Inferior parietal cortex (tissue), 1 donor: Measurements from ENCODE around the gene TMPRSS2.
A peak's percentile ranks its signal among the peaks of the same experiment; 100 is the strongest.

Experiments used
- DNase-seq: peaks from one replicate; pipeline ENCODE4 v3.0.0-alpha.2; 2016; ENCODE audit errors: extremely low spot score

Gene TMPRSS2

DNA sequence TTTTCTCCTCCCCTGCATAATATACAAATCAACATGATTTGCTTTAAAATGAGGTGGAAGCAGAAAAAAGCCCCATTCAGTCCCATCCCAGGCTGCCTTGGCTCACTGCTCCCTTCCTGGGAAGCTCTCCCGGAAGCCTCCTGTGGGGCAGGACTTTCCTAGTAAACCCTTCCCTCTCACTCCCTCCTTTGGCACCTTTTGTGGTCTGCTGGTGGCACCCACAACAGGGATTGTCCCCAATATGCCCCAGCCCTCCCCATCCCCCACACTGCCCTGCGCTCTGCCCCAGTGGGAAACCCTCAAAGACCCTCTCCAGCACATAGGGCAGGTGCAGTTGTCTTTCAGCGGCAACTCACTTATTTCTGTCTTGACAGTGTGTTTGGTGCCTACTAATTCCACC lies 1.8 kb upstream of the TMPRSS2 start:
- DNase-seq, result no peak

DNA sequence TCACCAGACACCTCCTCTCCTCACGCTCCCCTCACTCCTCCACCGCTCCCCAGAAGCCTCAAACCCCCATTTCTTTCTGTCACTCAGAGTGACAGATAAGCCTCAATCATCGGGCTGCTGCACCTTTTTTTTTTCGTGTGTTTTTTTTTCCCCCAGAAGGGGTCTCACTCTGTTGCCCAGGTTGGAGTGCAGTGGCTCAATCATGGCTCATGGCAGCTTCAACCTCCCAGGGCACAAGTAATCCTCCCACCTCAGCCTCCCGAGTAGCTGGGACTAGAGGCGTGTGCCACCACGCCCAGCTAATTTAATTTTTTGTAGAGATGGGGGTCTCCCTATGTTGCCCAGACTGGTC lies 1.2 kb upstream of the TMPRSS2 start:
- no peak for DNase-seq

DNA sequence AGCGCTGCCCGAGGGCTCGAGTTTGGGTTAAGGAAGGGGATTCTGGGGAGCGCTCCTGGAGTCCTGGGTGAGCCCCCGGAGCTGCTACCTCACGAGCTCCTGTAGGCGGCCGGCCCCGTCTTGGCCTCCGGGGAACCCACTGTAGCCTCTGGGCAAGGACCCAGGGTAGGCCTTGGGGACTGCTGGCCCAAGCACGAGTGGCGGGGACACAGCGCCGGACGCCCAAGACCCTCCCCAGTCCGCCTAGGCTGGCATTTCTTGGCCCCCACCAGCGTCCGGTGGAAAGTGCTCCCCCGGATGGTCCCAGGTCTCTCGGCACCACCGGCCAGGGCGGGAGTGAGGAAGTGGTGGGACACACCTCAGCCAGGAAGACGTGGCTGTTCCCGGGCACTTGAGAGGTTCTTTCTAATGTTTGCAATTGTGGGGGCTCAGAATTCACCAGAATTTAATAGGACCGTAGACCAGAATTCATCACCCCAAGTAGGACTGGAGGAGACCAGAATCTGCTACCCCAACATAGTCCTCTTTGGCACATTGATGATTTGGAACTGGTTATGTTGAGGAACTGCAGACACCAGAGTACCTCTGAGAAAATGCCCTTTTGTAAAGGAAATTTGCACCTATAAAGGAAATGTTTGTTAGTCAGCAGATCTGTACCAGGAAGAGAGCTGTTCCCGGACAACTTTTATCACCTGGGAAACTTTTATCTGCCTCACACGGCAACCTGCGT lies 622 bp upstream of the TMPRSS2 start:
- DNase-seq, result no peak

DNA sequence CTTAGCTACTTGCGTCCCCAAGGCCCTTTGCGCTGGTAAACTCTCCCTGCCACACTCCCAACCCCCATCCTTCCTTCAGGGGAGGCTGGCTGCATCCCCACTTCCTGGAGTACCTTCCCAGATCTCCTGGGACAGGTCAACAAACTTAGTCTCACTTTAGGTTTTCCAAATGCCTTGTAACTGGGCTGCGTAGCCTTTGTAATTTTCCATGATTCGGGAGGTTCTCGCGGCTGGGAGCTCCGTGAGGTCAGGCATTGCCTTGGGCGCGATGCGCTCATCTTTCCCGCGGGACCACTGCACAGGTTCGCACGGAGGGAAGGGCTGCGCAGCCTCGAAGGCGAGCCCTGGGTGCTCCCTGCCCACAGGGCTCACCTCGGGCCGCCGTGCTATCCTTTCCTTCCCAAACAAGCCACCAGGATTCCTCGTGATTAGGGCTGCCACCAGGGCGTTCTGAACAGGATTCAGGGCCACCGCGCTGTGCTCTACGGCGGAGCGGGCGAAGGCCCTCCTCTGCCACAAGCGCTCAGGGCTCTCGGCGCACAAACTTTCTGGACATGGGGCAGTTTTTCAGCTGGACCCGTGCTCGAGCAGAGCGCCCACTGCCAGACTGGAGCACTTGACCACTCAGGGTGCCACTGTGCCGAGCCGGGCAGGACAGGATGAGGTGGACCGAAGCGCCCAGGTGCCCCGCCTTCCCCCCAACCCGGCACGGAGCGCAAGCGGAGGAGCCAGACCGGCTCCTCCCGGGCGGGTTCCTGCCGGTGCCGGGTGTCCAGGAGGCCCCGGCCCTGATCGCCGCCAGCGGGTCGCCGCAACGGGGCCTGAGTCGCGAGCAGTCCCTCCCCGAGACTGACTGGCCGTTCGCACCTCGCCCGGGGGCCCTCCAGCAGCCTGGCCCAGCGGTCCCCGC lies 1.1 kb downstream of the TMPRSS2 start:
- DNase-seq, result no peak

DNA sequence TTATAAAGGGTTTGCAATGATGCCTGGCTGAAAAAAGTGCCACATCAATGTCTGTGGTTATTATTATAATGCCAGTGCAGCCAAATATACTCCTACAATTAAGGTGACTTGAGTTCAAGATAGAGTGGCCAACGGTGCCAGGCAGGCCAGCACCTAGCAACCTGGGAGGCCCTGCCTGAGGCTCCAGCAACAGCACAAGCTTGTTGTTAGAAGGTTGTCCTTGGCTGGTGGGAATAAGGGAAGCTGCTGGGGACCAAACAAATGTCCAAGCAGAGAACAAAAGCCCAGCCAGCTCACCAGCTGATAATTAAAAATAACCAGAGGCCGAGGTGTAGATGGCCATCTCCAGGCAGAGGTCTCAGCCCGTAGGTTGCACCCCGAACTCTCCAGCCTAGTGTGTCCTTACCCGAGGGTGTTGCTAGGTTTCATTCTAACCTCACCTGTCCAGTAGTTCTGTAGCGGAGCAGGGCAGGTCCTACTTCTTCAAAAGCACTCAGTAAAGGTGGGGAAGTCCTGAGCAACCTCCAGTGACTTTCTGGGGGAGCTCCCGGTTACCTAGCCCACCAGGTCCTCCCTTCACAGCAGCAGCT lies 1.9 kb downstream of the TMPRSS2 start:
- DNase-seq, result no peak

DNA sequence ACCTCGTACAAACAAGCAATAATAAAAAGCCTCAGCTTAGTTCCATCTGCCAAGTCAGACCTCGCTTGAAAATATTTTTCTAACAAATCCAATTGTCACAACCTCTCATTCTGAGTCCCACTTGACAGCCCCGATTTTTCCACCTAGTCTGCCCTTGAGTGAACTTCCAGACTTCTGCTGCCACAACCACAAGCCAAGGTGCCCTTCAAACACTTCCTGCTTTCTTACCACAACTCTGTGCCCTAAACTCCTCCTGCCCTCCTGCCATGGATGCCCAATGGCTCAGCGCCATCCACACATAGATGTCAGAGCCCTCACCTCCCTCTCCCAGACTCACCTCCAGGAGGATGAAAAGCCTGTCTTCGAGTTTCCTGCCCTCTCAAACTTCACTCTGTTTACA lies 3.9 kb downstream of the TMPRSS2 start:
- DNase-seq, result no peak

DNA sequence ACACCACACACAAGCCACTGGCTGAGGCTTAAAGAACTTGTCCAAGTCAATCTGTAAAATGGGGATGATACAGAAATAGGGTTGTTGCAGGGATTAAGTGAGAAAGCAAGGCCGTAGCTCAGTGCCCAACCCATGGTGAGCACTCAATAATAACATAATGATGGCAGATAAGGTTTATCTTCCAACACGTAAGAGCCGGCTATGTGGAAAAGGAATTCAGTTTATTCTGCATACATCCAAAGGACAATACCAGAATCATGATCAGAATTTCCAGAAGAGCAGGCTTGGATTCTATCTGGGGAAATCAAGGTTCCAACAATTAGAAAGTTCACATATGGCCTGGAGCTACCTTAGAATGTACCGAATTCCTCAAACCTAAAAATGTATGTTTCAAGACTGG lies 4.6 kb downstream of the TMPRSS2 start:
- no peak for DNase-seq

DNA sequence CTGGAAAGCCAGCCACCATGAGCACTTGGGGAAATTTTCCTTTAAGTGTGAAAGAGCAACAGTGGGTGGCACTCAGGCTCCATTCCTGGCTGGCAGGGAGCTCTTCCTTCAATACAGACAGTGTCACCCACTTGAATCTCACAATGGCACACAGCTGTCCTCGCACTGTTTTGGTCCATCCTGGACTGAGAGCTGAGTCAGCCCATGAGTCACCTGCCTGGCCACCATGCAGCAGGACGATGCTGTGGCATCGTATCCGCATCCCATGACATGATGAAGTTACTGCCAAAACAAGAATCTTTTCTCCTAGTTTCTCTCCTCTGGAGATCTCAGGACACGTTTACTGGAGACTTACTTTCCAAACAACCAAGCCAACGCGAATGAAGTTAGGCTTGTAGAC lies 6.0 kb downstream of the TMPRSS2 start:
- DNase-seq, result peak; percentile 27

DNA sequence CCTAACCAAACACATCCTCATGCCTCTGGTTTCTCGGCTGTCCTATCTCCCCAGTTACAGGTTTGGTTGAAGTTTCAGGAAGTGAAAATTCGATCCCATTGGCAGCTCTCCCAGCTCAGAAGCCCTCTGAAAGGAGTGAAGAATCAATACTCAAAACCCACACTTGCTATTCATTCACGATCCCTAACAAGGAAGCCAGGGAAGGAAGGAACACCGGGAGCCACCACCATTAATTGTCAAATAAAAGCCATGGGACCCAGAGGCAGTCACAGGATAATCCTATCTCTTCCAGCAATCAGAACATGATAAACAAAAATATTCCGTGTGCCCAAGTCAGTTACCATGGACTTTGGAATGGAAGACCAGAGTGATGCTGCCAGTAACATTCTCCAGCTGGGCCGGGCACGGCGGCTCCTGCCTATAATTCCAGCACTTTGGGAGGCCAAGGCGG lies 7.0 kb downstream of the TMPRSS2 start:
- DNase-seq, result no peak

DNA sequence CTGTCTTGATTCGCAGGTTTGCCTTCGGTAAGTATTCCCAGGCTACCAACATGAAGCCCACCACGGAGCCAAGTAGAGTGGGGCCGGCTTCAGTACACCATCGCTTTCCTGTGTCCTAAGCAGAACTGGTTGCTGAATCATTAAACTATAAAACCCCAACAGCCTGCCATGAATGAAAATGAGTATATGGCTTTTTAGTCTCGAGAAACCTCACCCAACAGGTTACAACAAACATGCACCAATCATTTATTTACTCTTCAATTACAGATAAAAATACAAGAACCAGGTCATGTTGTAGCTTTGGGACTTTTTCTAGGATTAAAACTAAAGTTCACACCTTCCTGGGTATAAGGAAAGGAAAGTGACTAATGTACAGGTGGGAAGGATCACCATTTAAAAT lies 7.6 kb downstream of the TMPRSS2 start:
- no peak for DNase-seq

DNA sequence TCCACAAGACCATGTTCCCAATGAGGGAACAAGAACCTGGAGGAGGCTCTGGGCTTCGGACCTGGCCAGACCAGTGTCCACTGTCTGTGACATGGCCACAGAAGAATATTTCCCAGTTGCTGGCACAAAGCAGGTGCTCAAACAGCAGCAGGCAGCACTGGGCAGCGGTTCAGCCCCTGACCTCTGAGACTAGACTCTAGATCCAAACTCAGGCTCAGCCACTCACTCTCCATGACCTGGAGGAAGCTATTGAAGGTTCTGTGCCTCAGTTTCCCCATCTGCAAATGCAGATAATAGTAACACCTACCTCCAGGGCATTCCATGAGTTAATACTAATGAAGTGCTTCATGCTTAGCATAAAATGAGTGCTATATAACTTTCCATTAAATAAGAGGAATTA lies 8.0 kb downstream of the TMPRSS2 start:
- DNase-seq, result no peak

DNA sequence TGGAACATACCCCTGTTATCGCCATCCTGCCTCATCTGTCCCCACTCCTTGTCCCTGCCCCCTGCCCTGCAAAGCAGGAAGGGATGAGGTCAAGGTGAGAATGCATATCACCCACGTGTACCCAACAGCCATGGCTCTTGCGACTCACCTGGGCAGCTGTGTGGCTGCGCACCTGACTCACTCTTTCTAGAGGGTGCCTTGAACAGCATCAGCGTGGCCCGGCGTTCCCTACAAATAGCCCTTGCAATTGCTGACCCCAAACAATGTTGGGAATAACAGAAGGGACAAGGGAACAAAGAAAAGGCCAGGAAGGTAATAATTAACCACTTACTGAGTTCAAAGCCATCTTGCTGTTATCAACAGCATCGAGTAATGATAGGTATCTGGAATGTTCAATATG lies 10.2 kb downstream of the TMPRSS2 start:
- no peak for DNase-seq

DNA sequence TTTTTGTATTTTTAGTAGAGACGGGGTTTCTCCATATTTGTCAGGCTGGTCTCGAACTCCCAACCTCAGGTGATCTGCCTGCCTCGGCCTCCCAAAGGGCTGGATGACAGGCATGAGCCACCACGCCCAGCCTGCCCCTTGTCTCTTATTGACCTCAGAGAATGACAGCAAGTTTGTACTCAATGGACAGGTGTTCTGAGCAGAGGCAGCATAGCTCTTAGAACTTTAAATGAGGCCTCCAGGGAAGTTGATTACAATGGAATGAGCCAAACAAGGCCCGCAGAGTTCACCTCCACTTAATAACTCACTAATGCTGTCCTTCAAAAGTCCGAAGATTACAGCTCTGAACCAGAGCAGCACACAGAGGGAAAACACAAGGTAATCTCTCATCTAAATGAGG lies 10.9 kb downstream of the TMPRSS2 start:
- no peak for DNase-seq

DNA sequence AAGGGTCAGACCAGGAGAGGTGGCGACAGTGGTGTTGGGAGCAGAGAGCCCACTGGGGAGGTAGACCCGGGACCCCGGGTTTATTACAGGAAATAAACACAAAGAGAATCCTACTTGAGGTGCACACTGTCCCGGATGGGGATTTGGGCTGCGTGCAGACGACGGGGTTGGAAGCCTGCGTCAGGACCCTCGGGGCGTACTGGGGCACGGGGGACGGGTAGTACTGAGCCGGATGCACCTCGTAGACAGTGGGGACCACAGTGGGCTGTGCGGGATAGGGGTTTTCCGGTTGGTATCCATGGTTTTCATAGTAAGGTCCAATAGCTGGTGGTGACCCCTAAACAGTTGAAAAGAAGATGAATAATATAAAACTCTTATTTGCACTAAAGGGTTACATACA lies 13.7 kb downstream of the TMPRSS2 start:
- DNase-seq, result no peak

DNA sequence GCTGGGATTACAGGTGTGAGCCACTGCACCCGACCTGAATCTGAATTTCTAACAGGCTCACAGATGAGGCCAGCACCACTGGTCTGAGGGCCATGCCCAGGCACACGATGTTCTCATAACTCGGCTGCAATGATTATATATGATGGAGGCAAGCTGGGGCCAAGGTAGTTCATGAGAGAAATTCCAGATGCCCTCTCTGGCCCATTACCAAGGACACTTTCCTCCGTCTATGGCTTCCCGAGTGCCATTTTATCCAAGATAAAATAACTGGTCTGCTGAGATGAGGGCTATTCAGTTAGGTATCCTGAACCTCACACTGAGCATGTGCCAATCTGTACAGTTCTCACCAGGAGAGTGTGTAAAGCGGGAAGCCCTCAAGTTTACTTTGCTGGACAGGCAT lies 16.5 kb downstream of the TMPRSS2 start:
- DNase-seq, result no peak

DNA sequence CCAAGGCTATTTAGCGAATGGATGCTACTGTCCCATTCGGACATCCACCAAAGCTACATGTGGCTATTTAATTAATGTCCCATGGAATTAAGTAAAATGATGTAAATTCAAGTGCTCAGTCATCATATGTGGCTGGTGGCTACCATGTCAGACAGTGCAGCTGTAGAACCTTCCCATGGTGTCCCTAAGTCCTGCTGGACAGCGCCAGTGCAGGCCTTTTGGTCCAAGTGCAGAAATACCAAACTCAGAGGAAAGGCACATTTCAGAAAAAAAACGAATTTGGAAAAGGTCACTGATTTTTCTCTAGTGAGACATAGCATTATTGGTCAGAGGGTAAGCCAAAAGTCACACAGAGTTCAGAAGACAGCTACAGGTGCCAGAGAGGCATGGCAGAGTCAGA lies 17.6 kb downstream of the TMPRSS2 start:
- no peak for DNase-seq

DNA sequence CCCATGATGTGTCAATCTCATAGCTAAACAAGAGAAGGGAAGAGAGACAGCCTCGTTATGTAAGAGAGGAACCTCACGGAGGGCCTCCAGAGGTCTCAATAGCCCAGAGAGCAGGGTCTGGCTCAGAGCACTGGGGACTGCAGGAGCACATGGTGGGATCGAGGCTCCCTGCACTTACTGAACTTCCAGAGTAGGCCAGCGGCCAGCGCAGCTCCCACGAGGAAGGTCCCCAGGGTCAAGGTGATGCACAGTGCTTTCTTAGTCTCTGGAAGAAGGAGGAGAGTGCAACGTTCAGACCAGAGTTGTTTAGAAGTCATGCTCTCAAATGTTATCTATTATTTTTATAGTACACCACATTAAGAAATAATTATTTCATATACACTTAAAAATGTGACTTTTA lies 18.6 kb downstream of the TMPRSS2 start:
- DNase-seq, result no peak

DNA sequence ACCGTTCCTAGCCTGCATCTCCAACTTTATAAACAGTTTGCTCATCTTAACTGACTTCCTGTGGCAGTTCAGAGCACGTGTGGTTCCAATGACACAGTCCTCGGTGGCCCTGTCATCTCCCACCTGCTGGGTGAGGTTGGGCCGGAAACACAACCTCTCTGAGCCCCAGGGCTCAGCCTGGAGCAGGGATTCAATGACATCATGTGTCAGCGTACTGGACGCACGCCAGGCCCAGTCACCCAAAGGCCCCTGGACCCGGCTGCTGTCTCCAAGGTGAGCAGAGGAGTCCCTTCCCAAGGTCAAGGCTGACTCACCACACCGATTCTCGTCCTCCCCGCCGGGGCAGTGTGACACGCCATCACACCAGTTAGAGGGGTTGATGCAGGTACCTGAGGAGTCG lies 19.9 kb downstream of the TMPRSS2 start:
- no peak for DNase-seq

DNA sequence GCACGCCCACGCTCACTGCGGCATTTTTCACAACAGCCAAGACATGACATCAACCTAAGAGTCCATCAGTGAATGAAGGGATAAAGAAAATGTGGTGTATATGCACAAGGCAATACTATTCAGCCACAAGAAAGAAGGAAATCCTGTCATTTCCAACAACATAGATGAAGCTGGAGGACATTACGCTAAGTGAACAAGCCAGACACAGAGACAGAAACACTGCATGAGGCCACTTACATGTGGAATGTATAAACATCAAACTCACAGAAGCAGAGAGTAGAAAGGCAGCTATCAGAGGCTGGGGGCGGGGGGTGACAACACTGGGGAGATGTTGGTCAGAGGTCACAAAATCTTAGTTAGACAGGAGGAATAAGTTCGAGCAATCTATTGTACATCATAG lies 20.9 kb downstream of the TMPRSS2 start:
- no peak for DNase-seq

DNA sequence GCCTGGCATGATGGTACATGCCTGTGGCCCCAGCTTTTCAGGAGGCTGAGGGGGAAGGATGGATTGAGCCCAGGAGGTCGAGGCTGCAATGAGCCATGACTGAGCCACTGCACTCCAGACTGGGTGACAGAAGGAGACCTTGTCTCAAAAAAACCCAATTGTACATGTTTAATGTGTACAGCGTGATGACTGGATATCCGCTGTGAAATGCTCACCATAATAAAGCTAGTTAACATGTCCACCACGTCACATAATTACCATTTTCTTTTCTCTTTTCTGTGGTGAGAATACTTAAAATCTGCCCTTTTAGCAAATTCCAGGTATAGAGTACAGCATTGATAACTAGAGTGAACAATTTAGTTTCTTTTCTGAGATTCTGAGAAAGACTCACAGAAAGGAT lies 24.0 kb downstream of the TMPRSS2 start:
- no peak for DNase-seq

DNA sequence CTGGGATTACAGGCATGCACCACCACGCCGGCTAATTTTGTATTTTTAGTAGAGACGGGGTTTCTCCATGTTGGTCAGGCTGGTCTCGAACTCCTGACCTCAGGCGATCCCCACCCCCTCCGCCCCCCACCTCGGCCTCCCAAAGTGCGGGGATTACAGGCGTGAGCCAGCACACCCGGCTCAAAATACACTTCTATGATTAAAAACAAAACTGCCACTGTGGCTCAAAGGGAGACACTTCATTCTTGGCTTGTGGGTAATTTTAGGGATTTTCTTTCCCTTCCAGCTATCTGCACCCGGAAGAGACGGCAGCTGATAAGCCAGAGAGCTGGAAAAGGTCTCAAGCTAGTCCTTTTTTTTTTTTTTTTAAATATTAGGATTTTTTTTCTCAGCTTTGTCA lies 24.5 kb downstream of the TMPRSS2 start:
- DNase-seq, result no peak

DNA sequence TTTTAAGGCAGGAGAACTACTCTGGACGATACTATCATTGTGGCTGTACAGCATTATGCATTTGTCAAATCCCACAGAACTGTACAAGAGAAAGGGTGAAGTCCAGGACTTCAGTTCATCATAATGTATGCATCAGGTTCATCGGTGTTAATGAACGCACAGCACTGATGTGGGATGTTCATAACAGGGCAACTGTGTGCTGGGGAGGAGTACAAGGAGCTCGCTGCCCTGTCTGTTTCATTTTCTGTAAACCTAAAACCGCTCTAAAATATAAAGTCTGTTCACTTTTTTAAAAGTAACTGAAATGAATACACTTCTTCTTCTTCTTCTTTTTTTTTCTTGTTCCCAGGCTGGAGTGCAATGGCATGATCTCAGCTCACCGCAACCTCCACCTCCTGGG lies 25.0 kb downstream of the TMPRSS2 start:
- DNase-seq, result no peak

DNA sequence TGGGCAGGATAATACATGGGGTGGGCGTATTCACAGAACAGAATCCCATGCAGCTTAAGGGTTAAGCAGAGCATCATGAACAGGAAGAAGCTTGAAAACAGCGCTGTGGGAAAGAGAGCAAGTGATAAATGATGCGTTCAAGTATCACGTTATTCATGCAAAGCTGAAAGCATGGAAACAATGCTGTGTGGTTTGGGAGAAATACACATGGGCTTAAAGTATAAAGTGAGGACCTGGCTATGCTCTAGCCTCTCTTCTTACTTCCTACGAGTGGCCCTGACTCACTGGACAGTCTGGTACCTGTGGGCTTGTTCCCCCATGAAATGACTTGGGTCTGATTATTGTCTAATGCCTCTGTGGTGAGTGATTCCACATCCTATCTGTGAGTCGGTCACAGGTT lies 25.7 kb downstream of the TMPRSS2 start:
- no peak for DNase-seq
